AG04449 (cell line): ENCODE measurements around the gene IL17RA.
A peak's percentile ranks its signal among the peaks of the same experiment; 100 is the strongest.

Source experiments
- CTCF ChIA-PET: fragments of 350-600 bp; formaldehyde crosslinking; extraction: SDS; loops from one replicate; lab custom pipeline; 2021; ENCODE audit warnings: antibody characterized with exemption; lab: Yijun Ruan, JAX
- POLR2A ChIA-PET: fragments of 400-600, 350-600 bp; formaldehyde crosslinking; extraction: SDS; loops from one replicate; lab custom pipeline; 2020; ENCODE audit warnings: antibody characterized with exemption, inconsistent platforms; lab: Yijun Ruan, JAX
- DNase-seq: peaks from one replicate; pipeline ENCODE4 v3.0.0-alpha.2; 2010; ENCODE audit warnings: low read depth, low spot score
- H3K4me3 ChIP-seq: 2 replicates; pipeline ENCODE4 v1.5.1; 2011; ENCODE audit warnings: low read depth, mild to moderate bottlenecking, control low read depth, low read length
- TF ChIP-seq, protein P1 (sequence below): IDR thresholded peaks from one replicate; pipeline ENCODE4 v1.5.1; 2011; ENCODE audit warnings: mild to moderate bottlenecking, moderate library complexity, low read length, control low read depth, inconsistent platforms; ENCODE audit not compliant: insufficient read depth; ENCODE audit errors: missing control alignments

Gene IL17RA

DNA sequence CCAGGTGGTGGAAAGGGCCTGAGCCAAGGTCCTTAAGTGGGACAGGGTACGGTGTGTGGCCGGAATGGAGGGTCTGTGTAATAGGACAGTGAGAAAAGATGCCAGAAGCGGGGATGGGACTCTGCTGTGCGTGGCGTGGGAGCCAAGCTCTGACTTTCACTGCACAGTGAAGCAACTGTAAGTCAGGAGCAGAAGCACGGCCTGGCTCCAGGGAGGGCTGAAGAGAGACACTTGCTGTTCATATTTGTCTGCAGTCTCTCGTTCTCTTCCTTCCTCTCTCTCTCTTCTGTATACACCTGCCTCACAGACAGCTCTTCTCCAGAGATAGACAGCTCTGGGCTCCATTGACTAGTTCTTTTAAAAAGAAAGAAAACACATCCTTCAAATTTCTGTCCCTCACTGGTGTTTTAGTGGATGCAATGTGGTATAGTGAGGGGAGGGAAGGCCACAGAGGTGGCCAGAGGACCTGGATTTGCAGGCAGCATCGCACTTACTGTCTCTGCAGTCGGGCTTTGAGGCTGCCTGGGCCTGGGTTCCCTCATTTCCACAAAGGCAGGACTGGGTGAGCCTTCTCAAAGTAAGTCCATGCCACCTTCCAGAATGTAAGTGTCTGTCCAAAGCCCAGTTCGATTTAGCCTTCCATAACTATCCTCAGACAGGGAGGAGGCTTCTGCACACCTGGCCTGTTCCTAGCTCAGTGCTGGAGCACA, 2.1 kb downstream of the IL17RA start:
- CTCF ChIA-PET: interaction anchor here (0.9 to 2.9 kb wide), 6 partner anchors 10 to 85 kb away, joined by 3 to 17 read pairs (median 3); no protein-coding TSS in a partner anchor
- no peak overlapping the region for H3K4me3 ChIP-seq
- POLR2A ChIA-PET: interaction anchor here (0.7 to 1.8 kb wide), 3 partner anchors 73 to 492 kb away, joined by 3 to 5 read pairs (median 3); no protein-coding TSS in a partner anchor
- no peak for DNase-seq
- TF ChIP-seq, protein P1, sequence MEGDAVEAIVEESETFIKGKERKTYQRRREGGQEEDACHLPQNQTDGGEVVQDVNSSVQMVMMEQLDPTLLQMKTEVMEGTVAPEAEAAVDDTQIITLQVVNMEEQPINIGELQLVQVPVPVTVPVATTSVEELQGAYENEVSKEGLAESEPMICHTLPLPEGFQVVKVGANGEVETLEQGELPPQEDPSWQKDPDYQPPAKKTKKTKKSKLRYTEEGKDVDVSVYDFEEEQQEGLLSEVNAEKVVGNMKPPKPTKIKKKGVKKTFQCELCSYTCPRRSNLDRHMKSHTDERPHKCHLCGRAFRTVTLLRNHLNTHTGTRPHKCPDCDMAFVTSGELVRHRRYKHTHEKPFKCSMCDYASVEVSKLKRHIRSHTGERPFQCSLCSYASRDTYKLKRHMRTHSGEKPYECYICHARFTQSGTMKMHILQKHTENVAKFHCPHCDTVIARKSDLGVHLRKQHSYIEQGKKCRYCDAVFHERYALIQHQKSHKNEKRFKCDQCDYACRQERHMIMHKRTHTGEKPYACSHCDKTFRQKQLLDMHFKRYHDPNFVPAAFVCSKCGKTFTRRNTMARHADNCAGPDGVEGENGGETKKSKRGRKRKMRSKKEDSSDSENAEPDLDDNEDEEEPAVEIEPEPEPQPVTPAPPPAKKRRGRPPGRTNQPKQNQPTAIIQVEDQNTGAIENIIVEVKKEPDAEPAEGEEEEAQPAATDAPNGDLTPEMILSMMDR: no peak

DNA sequence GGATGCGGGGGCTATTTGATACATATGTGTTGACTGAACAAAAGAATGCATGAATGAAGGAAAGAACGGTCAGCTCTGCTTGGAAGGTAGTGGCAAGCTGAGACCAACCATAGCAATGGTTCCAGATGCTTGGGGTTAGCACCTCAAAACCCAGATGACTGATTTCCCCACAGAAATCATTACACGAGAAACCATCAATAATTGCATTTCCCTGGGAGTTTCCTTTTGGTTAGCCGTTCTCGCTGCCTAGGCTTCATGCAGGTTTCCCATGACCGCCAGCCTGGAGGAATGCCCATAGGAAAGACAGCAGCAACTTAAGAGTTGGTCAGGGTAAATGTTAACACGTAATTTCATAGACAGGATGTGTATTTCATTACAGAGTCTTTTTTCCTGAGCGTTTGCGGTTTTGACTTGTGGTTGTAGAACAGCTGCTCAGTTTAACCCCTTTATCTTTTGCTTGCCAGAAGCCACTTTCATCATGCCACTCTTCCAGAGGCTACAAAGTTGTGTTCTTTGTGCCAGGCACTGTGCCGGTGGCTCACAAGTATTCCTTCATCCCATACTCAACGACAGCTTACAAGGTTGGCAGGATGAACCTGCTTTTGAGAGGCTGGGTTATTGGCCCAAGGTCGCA, 2.8 kb downstream of the IL17RA start:
- ChIA-PET CTCF (interaction anchor here (1.0 to 2.9 kb wide), 6 partner anchors 10 to 414 kb away, joined by 3 to 17 read pairs (median 4); no protein-coding TSS in a partner anchor), POLR2A (no interaction called here)
- H3K4me3 ChIP-seq: no peak overlapping the region
- peak; percentile 58 for DNase-seq
- TF ChIP-seq, protein P1: no peak

DNA sequence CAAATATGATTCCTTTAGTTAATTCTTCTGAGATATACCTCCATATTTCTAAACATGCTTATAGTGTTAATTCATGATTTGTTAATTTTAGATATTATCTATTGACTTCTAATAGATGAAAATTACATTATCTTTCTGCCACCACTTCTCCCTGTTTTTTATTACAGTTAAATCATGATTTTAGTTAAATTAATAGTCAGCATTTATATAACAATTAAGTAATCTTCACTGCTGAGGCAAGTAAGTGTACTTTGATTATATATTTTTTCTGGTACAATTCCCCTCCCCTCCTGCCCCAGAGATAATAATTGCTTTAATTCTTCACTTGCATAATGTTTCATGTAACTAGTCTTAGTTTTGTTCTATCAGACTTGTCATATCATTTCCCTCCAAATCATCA, 5.8 kb downstream of the IL17RA start:
- H3K4me3 ChIP-seq: no peak overlapping the region
- ChIA-PET CTCF (interaction anchor here (1.8 kb wide), 1 partner anchor 411 kb away, joined by 5 read pairs; no protein-coding TSS in a partner anchor), POLR2A (no interaction called here)
- TF ChIP-seq, protein P1: no peak
- no peak for DNase-seq

DNA sequence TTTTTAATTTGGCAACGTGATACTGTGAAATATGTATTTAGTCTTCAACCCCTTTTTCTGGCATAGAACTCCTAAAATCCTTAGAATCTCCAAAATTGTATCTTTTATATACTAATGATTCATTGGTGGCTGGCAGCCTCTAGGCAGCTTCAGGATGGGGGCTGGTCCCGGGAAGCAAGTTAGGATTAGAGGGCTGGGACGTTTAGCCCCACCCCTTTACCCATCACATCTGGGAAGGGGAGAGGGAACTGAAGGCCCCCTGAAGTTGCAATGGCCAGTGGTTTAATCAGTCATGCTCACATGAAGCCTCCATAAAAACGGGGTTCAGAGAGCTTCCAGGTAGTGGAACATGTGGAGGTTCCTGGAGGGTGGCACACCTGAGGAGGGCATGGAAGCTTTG, 7.1 kb downstream of the IL17RA start:
- TF ChIP-seq, protein P1: no peak
- no peak overlapping the region for H3K4me3 ChIP-seq
- DNase-seq: no peak
- ChIA-PET POLR2A (no interaction called here), CTCF (interaction anchor here (1.7 to 2.0 kb wide), 3 partner anchors 16 to 410 kb away, joined by 5 to 12 read pairs (median 8); no protein-coding TSS in a partner anchor)

DNA sequence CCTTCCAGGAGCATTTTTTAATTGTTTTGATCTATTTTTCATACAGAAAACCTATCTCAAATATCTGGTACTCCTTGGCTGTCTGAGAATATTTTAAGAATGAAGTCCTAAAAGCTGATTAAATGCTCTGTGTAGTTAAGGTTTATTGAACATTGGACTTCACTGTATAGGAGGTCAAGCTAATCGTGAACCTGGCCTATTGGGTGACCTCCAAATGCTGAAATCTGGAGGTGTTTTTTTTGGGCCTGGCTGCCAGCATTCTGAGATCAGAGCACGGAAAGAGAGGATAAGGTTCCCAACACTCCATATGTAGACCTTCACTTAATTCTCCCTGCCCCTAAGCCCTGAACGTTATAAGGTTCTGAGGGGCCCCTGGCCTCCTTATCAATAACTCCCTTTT, 8.3 kb downstream of the IL17RA start:
- CTCF ChIA-PET: interaction anchor here (0.7 to 2.0 kb wide), 3 partner anchors 15 to 79 kb away, joined by 4 to 12 read pairs (median 8); no protein-coding TSS in a partner anchor
- no peak overlapping the region for H3K4me3 ChIP-seq
- POLR2A ChIA-PET: no interaction called here
- TF ChIP-seq, protein P1: no peak
- no peak for DNase-seq

DNA sequence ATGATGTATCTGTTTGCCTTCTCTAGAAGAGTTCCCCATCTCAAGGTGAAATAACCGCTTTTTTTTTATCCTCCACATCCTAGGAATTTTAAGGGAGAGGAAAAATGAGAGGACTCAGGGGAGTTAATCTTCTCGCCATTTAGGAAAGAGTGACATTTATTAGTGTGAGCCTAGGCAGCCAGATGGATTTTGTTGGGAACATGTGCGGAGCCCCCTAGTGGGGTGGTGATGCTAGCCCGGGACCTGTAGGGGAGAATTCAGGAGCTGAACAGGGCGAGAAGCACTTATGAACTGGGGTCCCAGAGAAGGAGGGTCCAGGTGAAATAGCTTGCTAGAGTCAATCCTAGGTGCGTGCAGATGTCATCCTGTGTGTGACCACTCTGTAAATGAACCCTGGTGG, 10.7 kb downstream of the IL17RA start:
- ChIA-PET CTCF (interaction anchor here (0.7 to 2.5 kb wide), 9 partner anchors 14 to 406 kb away, joined by 3 to 16 read pairs (median 4); no protein-coding TSS in a partner anchor), POLR2A (no interaction called here)
- H3K4me3 ChIP-seq: no peak overlapping the region
- TF ChIP-seq, protein P1: peak; percentile 35
- no peak for DNase-seq
